ENCODE results near the gene KAT2B.

The KAT2B gene

GRCh38 chr3:20064796-20065564 lies 24.7 kb downstream of the KAT2B start:
- no peak for DNase-seq (ENCODE audit: low spot score)

GRCh38 chr3:20066079-20066478 lies 25.8 kb downstream of the KAT2B start:
- DNase-seq (ENCODE audit: low spot score) = no peak

GRCh38 chr3:20066850-20067617 lies 26.8 kb downstream of the KAT2B start:
- DNase-seq (ENCODE audit: low spot score) = no peak

GRCh38 chr3:20068512-20069177 lies 28.4 kb downstream of the KAT2B start:
- no peak for DNase-seq (ENCODE audit: low spot score)

- no peak for DNase-seq (ENCODE audit: low spot score)
Observed at GRCh38 chr3:20069178-20069532, 28.9 kb downstream of the KAT2B start.

GRCh38 chr3:20071175-20071574 lies 30.9 kb downstream of the KAT2B start:
- DNase-seq (ENCODE audit: low spot score) = no peak

- no peak for DNase-seq (ENCODE audit: low spot score)
Observed at GRCh38 chr3:20072422-20072821, 32.2 kb downstream of the KAT2B start.

GRCh38 chr3:20073068-20073467 lies 32.8 kb downstream of the KAT2B start:
- no peak for DNase-seq (ENCODE audit: low spot score)

GRCh38 chr3:20073683-20074082 lies 33.4 kb downstream of the KAT2B start:
- no peak for DNase-seq (ENCODE audit: low spot score)

- DNase-seq (ENCODE audit: low spot score) = peak; percentile 50
Observed at GRCh38 chr3:20074226-20075063, 34.2 kb downstream of the KAT2B start.

- DNase-seq (ENCODE audit: low spot score) = no peak
Observed at GRCh38 chr3:20075197-20075596, 35.0 kb downstream of the KAT2B start.

- no peak for DNase-seq (ENCODE audit: low spot score)
Observed at GRCh38 chr3:20076296-20076997, 36.2 kb downstream of the KAT2B start.

- DNase-seq (ENCODE audit: low spot score) = no peak
Observed at GRCh38 chr3:20077068-20077467, 36.8 kb downstream of the KAT2B start.

- DNase-seq (ENCODE audit: low spot score) = no peak
Observed at GRCh38 chr3:20078194-20078714, 38.0 kb downstream of the KAT2B start.

- DNase-seq (ENCODE audit: low spot score) = no peak
Observed at GRCh38 chr3:20079621-20080020, 39.4 kb downstream of the KAT2B start.

- no peak for DNase-seq (ENCODE audit: low spot score)
Observed at GRCh38 chr3:20080956-20081554, 40.8 kb downstream of the KAT2B start.

GRCh38 chr3:20083253-20083652 lies 43.0 kb downstream of the KAT2B start:
- no peak for DNase-seq (ENCODE audit: low spot score)

- no peak for DNase-seq (ENCODE audit: low spot score)
Observed at GRCh38 chr3:20083953-20084352, 43.7 kb downstream of the KAT2B start.

- DNase-seq (ENCODE audit: low spot score) = no peak
Observed at GRCh38 chr3:20091331-20092047, 51.2 kb downstream of the KAT2B start.

GRCh38 chr3:20095470-20095869 lies 55.2 kb downstream of the KAT2B start:
- no peak for DNase-seq (ENCODE audit: low spot score)

Data from AG08395 (cell line).